HepG2 (cell line): Measurements from ENCODE around the gene ZCCHC9. TPM values are rescaled to one million over a fixed set of nuclear protein-coding genes. Genes with fewer than 3 reads are reported as not detected.

Experiments
- ATAC-seq: fragments of 200-7000 bp; cut with Tn5 transposase; 3 replicates; pipeline ENCODE4 v1.9.1; 2020; ENCODE audit warnings: mild to moderate bottlenecking, moderate library complexity
- BruUV-seq: library from RNA; stranded (reverse); fragments of 400-500 nt; replicated peaks from 2 replicates; lab custom pipeline; 2021; lab: Mats Ljungman, UMichigan
- CTCF ChIA-PET: fragments of 300-600 bp; formaldehyde crosslinking; extraction: SDS; loops from one replicate; lab custom pipeline; 2021; ENCODE audit warnings: low total read pairs, inconsistent platforms, low intra/inter-chr PET ratio; lab: Yijun Ruan, JAX
- POLR2A ChIA-PET: fragments of 350-600 bp; sonication (Branson Sonifier 250); formaldehyde crosslinking; loops from one replicate; lab custom pipeline; 2020; ENCODE audit warnings: antibody characterized with exemption, inconsistent platforms; lab: Yijun Ruan, JAX
- DNase-seq: peaks from one replicate; pipeline ENCODE4 v3.0.0-alpha.2; 2015; ENCODE audit warnings: low spot score
- FAIRE-seq: peaks from 3 replicates; lab custom pipeline; 2011; peaks lifted over from hg19 to GRCh38; lab: Jason Lieb, UNC
- H2AFZ ChIP-seq: one replicate; pipeline ENCODE4 v1.6.1; 2011; ENCODE audit warnings: low read length, inconsistent platforms
- H3K27ac ChIP-seq: fragments of 300-600 bp; 3 replicates; pipeline ENCODE4 v1.8.0; 2011; ENCODE audit warnings: mixed run types, mild to moderate bottlenecking, mixed read lengths, low read length, inconsistent platforms; ENCODE audit not compliant: insufficient read depth; ENCODE audit errors: extremely low read length
- H3K27me3 ChIP-seq, 2 experiments: fragments of 200-600 bp in 1 of 2; 2 replicates in 1 of 2; 3 replicates in 1 of 2; pipeline versions ENCODE4 v1.6.0 to v1.8.0; 2011; ENCODE audit warnings: low read length in 2 of 2, mild to moderate bottlenecking in 2 of 2, moderate library complexity in 2 of 2, inconsistent platforms in 1 of 2; ENCODE audit not compliant: insufficient read depth in 2 of 2, control insufficient read depth in 1 of 2
- H3K36me3 ChIP-seq, 2 experiments: fragments of 200-600 bp in 1 of 2; replicated peaks in 1 of 2; 2 replicates in 1 of 2; 3 replicates in 1 of 2; pipeline versions ENCODE4 v1.5.1 to v1.8.0; 2011; ENCODE audit warnings: low read length in 2 of 2, inconsistent platforms in 1 of 2; ENCODE audit not compliant: insufficient read depth in 2 of 2, control insufficient read depth in 1 of 2
- H3K4me1 ChIP-seq: 2 replicates; pipeline ENCODE4 v1.5.1; 2012; ENCODE audit warnings: low read length, inconsistent platforms; ENCODE audit not compliant: insufficient read depth
- H3K4me2 ChIP-seq: 2 replicates; pipeline ENCODE4 v1.6.0; 2011; ENCODE audit warnings: low read depth, low read length, inconsistent platforms
- H3K4me3 ChIP-seq, 3 experiments: fragments of 200-600 bp in 1 of 3; sonication (generic), shearing (Covaris generic) in 1 of 3; replicated peaks in 1 of 3; 2 replicates each; pipeline ENCODE4 v1.5.1; 2011 to 2016; ENCODE audit warnings: low read length in 3 of 3, inconsistent platforms in 2 of 3, low read depth in 2 of 3, mild to moderate bottlenecking in 2 of 3, control low read depth in 1 of 3, mixed read lengths in 1 of 3; ENCODE audit not compliant: insufficient read depth in 1 of 3
- H3K79me2 ChIP-seq: one replicate; pipeline ENCODE4 v1.6.1; 2011; ENCODE audit warnings: low read length, inconsistent platforms; ENCODE audit not compliant: insufficient read depth
- H3K9ac ChIP-seq: 2 replicates; pipeline ENCODE4 v1.6.0; 2011; ENCODE audit warnings: mild to moderate bottlenecking, low read depth, low read length, inconsistent platforms; ENCODE audit not compliant: insufficient read depth
- H3K9me3 ChIP-seq: 2 replicates; pipeline ENCODE4 v1.5.1; 2012; ENCODE audit warnings: mild to moderate bottlenecking, low read length
- H4K20me1 ChIP-seq: 2 replicates; pipeline ENCODE4 v1.6.0; 2011; ENCODE audit warnings: inconsistent platforms, mild to moderate bottlenecking, low read length, moderate library complexity; ENCODE audit not compliant: insufficient read depth
- KDM5B ChIP-seq: sonication (generic); formaldehyde crosslinking; IDR thresholded peaks from 2 replicates; pipeline ENCODE4 v1.4.0; 2020; ENCODE audit warnings: missing genetic modification reagents, mild to moderate bottlenecking, borderline replicate concordance
- SKI ChIP-seq: fragments of 450-650 bp; IDR thresholded peaks from one replicate; pipeline ENCODE4 v1.6.1; 2018; ENCODE audit warnings: mild to moderate bottlenecking; ENCODE audit not compliant: partially characterized antibody
- SKIL ChIP-seq: sonication (generic); formaldehyde crosslinking; IDR thresholded peaks from 2 replicates; pipeline ENCODE4 v1.8.0; 2022; ENCODE audit warnings: missing genetic modification reagents, mild to moderate bottlenecking, moderate library complexity, borderline replicate concordance
- SMAD9 ChIP-seq: sonication (generic); formaldehyde crosslinking; IDR thresholded peaks from 2 replicates; pipeline ENCODE4 v1.5.1; 2020; ENCODE audit warnings: mild to moderate bottlenecking, missing genetic modification reagents
- SNAI1 ChIP-seq: sonication (generic); formaldehyde crosslinking; IDR thresholded peaks from 2 replicates; pipeline ENCODE4 v1.5.0; 2020; ENCODE audit warnings: mild to moderate bottlenecking, missing genetic modification reagents, borderline replicate concordance
- SSRP1 ChIP-seq: IDR thresholded peaks from 2 replicates; pipeline ENCODE4 v1.6.1; 2016; ENCODE audit warnings: control low read depth
- ZNF687 ChIP-seq: sonication (generic); formaldehyde crosslinking; IDR thresholded peaks from 2 replicates; pipeline ENCODE4 v1.5.1; 2020; ENCODE audit warnings: mild to moderate bottlenecking, missing genetic modification reagents, moderate library complexity
- ZNF770 ChIP-seq: sonication (generic); formaldehyde crosslinking; IDR thresholded peaks from 2 replicates; pipeline ENCODE4 v1.5.0; 2020; ENCODE audit warnings: mild to moderate bottlenecking, missing genetic modification reagents
- ZSCAN9 ChIP-seq: IDR thresholded peaks from 2 replicates; pipeline ENCODE4 v1.6.1; 2016; ENCODE audit warnings: borderline replicate concordance
- WGBS: methylation state at CpG from one replicate; pipeline ENCODE4 v1.1.6; 2017; ENCODE audit warnings: low lambda C conversion rate; 5-methylcytosine and 5-hydroxymethylcytosine counted together
- in situ Hi-C: cut with HindIII; loops from 2 replicates; pipeline ENCODE4 v1.10.0; 2017; ENCODE audit warnings: low pct_unique_long_range_greater_than_20kb; ENCODE audit not compliant: extremely low pct_ligation_motif_present
- intact Hi-C: fragments of 100-400 bp; cut with micrococcal nuclease; formaldehyde crosslinking; loops from one replicate; pipeline ENCODE4 v1.10.0; 2022; ENCODE audit not compliant: unreplicated experiment
- polyA plus RNA-seq, 8 experiments: library from polyadenylated mRNA; depleted of rRNA in 3 of 8; stranded (reverse) in 7 of 8; unstranded in 1 of 8; fragments of >200 nt; fragmentation: Illumina TruSeq in 4 of 8; extraction: Trizol in 4 of 8; gene quantifications; 2 replicates each; pipeline versions ENCODE4 v1.2.1 to v1.2.3, GENCODE V29; 2011 to 2016; ENCODE audit warnings: low read depth in 4 of 8, missing spikeins in 1 of 8, mixed read lengths in 1 of 8; ENCODE audit not compliant: insufficient read depth in 1 of 8
- total RNA-seq, 5 experiments: library from RNA; depleted of rRNA; stranded (reverse); fragments of >200 nt; fragmentation: Illumina TruSeq; extraction: Trizol; gene quantifications; 2 replicates each; pipeline ENCODE4 v1.2.3, GENCODE V29; 2016; ENCODE audit warnings: low read depth in 1 of 5

Gene ZCCHC9
- total and polyA plus RNA-seq, 2 of the 13 experiments (the other 11 are each of a cell fraction or from before 2014, with no cell fraction given): 28.7 to 52.5 TPM

- FAIRE-seq (no peak), DNase-seq (no peak), ATAC-seq (peak; percentile 83)
- Histone ChIP-seq H3K4me3 (no peak overlapping the region), H3K9ac (no peak overlapping the region), H2AFZ (no peak overlapping the region), H4K20me1 (no peaks in the 10 kb centered on the region), H3K79me2 (peaks cover 12% of the 10 kb centered on the region), H3K4me2 (no peak overlapping the region), H3K27me3 (no peaks in the 10 kb centered on the region), H3K9me3 (no peaks in the 10 kb centered on the region), H3K36me3 (no peaks in the 10 kb centered on the region), H3K4me1 (peaks cover 22% of the 10 kb centered on the region), H3K27ac (no peak overlapping the region)
- WGBS: 60% methylated on average over 3 of the region's 3 CpGs
- TF ChIP-seq ZNF770 (CRISPR knock-in tag) (peak; percentile 53; the same call in 1 of the 2 replicates), SNAI1 (CRISPR knock-in tag) (no peak)
- in situ Hi-C loops (no loop called here), intact Hi-C loops (no loop called here)
- POLR2A ChIA-PET: no interaction called here
- CTCF ChIA-PET: no interaction called here
- no TSS peak for BruUV-seq
Measured at GRCh38 chr5:81286059-81286617, 15.2 kb upstream of the ZCCHC9 start.

- Histone ChIP-seq H3K9me3 (peaks cover 14% of the 10 kb centered on the region), H3K4me1 (peaks cover 22% of the 10 kb centered on the region), H3K27ac (no peak overlapping the region), H3K79me2 (peaks cover 15% of the 10 kb centered on the region), H3K4me3 (no peak overlapping the region), H3K27me3 (no peaks in the 10 kb centered on the region), H2AFZ (no peak overlapping the region), H3K4me2 (no peak overlapping the region), H4K20me1 (no peaks in the 10 kb centered on the region), H3K36me3 (0 out of 5 replicates have a peak, but pooled peaks cover 0 to 4% of the 10 kb centered on the region in 2 experiments), H3K9ac (no peak overlapping the region)
- BruUV-seq: no TSS peak
- ATAC-seq: no peak
- in situ Hi-C loops (no loop called here), intact Hi-C loops (no loop called here)
- CTCF ChIA-PET: no interaction called here
- POLR2A ChIA-PET: no interaction called here
- 99% methylated on average over 4 of the region's 4 CpGs for WGBS
- DNase-seq: no peak
- no peak for FAIRE-seq
- no peak for TF ChIP-seq SMAD9
- no peak for TF ChIP-seq SSRP1 (CRISPR knock-in tag)
- no peak for TF ChIP-seq SKIL
- TF ChIP-seq ZNF687: no peak
- no peak for TF ChIP-seq ZSCAN9 (CRISPR knock-in tag)
- TF ChIP-seq KDM5B: no peak
- TF ChIP-seq SKI: no peak
Measured at GRCh38 chr5:81288021-81288433, 13.4 kb upstream of the ZCCHC9 start.
